Measurements from ENCODE around the gene PDCD1. TPM values are rescaled to one million over a fixed set of nuclear protein-coding genes. Genes with fewer than 3 reads are reported as not detected.

The PDCD1 gene
- total and polyA plus RNA-seq, 2 of the 8 experiments (the other 6 are each of a cell fraction or from before 2014, with no cell fraction given), result 0.48 to 1.1 TPM

GRCh38 chr2:241802421-241803318 lies 56.0 kb downstream of the PDCD1 start:
- H4K5ac ChIP-seq (ENCODE audit: insufficient read length, low read depth, low read length), result no peak overlapping the region
- H3K56ac ChIP-seq (replicated peaks; ENCODE audit: insufficient read length, low read depth, low read length), result no peak overlapping the region
- no peak overlapping the region for H2BK120ac ChIP-seq (replicated peaks; ENCODE audit: low read depth, low read length)
- 0 out of 2 replicates have a peak, but pooled peaks cover 2% of the 10 kb centered on the region for H3K23me2 ChIP-seq (ENCODE audit: low read depth, low read length)
- no peaks in the 10 kb centered on the region for H4K20me1 ChIP-seq (replicated peaks in 1 of 2; ENCODE audit: control insufficient read depth in 1 of 2, insufficient read depth in 2 of 2, low read length in 2 of 2)
- no peak overlapping the region for H2AFZ ChIP-seq (ENCODE audit: low read length)
- no peak overlapping the region for H3K23ac ChIP-seq (ENCODE audit: insufficient read length)
- no peaks in the 10 kb centered on the region for H3K9me3 ChIP-seq (ENCODE audit: insufficient read depth in 2 of 2, low read depth in 1 of 2, low read length in 1 of 2)
- POLR2A ChIA-PET (ENCODE audit: partially characterized antibody), result interaction anchor here (1.0 to 1.4 kb wide), 2 partner anchors 40 to 76 kb away, joined by 3 read pairs; no protein-coding TSS in a partner anchor
- H3K18ac ChIP-seq (ENCODE audit: extremely low read depth, low read length), result no peak overlapping the region
- DNase-seq (ENCODE audit: low read depth in 1 of 2, low spot score in 2 of 2) (no peak), FAIRE-seq (no peak)
- peak overlapping the region in 1 of 2 experiments; percentile 39; a peak in 3 of 4 replicates for H3K4me2 ChIP-seq (ENCODE audit: insufficient read depth in 1 of 2, low read depth in 2 of 2, low read length in 2 of 2)
- H4K8ac ChIP-seq (ENCODE audit: extremely low read depth, insufficient read depth, low read length), result peak overlapping the region; percentile 68
- CTCF ChIA-PET (ENCODE audit: partially characterized antibody), result no interaction called here
- H2BK12ac ChIP-seq (ENCODE audit: low read depth, low read length), result peak overlapping the region; percentile 84; the same call in 1 of the 2 replicates
- H3K27me3 ChIP-seq (replicated peaks in 1 of 4; ENCODE audit: control insufficient read depth in 3 of 4, extremely low read depth in 1 of 4, insufficient read depth in 3 of 4, low read length in 3 of 4), result peaks cover 0 to 23% (median 6%) of the 10 kb centered on the region in 4 experiments; a peak in 4 of 7 replicates
- no peak overlapping the region for H3K4me3 ChIP-seq (ENCODE audit: extremely low read depth in 1 of 4, insufficient read depth in 2 of 4, low read depth in 3 of 4, low read length in 4 of 4)
- no peaks in the 10 kb centered on the region for H3K79me2 ChIP-seq (ENCODE audit: control insufficient read depth in 1 of 2, insufficient read depth in 2 of 2, low read length in 2 of 2)
- no peak overlapping the region; the same call in 1 of the 2 replicates for H2AK5ac ChIP-seq (ENCODE audit: low read depth, low read length)
- H3K14ac ChIP-seq (ENCODE audit: insufficient read length), result no peak overlapping the region
- 93% methylated on average over 12 of the region's 32 CpGs; no CpG with 5 or more reads in 1 of the 2 experiments for WGBS, 2 experiments (ENCODE audit: extremely low coverage in 1 of 2, insufficient coverage in 1 of 2, insufficient read length in 1 of 2, insufficient replicate concordance in 2 of 2, low coverage in 1 of 2, low lambda C conversion rate in 2 of 2, missing lambda C conversion rate in 1 of 2)
- H3K4ac ChIP-seq (replicated peaks; ENCODE audit: insufficient read length, low read depth, low read length), result no peak overlapping the region
- H3K4me1 ChIP-seq (replicated peaks in 1 of 4; ENCODE audit: control insufficient read depth in 3 of 4, insufficient read depth in 4 of 4, low read length in 3 of 4), result peaks cover 4 to 21% (median 8%) of the 10 kb centered on the region in 4 experiments
- no peak overlapping the region for H3K9ac ChIP-seq (replicated peaks in 1 of 4; ENCODE audit: extremely low read depth in 1 of 4, low read depth in 3 of 4, low read length in 3 of 4)
- H2BK15ac ChIP-seq (ENCODE audit: low read length), result peak overlapping the region; percentile 61; the same call in 1 of the 2 replicates
- H4K91ac ChIP-seq (replicated peaks; ENCODE audit: insufficient read length, low read length), result no peak overlapping the region
- H3K36me3 ChIP-seq (ENCODE audit: control insufficient read depth in 2 of 4, insufficient read depth in 4 of 4, low read length in 3 of 4), result no peaks in the 10 kb centered on the region
- H2BK5ac ChIP-seq (ENCODE audit: low read depth, low read length), result peak overlapping the region; percentile 52; the same call in 1 of the 2 replicates
- no peak overlapping the region for H3K27ac ChIP-seq (ENCODE audit: low read depth, low read length)
- no peak overlapping the region; the same call in 1 of the 2 replicates for H2BK20ac ChIP-seq (ENCODE audit: low read length)
- no peaks in the 10 kb centered on the region for H3K79me1 ChIP-seq (ENCODE audit: low read depth, low read length)
- TF ChIP-seq, protein P1, sequence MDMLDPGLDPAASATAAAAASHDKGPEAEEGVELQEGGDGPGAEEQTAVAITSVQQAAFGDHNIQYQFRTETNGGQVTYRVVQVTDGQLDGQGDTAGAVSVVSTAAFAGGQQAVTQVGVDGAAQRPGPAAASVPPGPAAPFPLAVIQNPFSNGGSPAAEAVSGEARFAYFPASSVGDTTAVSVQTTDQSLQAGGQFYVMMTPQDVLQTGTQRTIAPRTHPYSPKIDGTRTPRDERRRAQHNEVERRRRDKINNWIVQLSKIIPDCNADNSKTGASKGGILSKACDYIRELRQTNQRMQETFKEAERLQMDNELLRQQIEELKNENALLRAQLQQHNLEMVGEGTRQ (IDR thresholded peaks at IDR 0.05; ENCODE audit: low read length), result no peak
- no peak for TF ChIP-seq SAP30 (IDR thresholded peaks at IDR 0.05; ENCODE audit: insufficient read depth, insufficient replicate concordance, low read length)
- no peak for TF ChIP-seq SIN3A (conservative IDR thresholded peaks at IDR 0.05 in 1 of 2, IDR thresholded peaks at IDR 0.05 in 1 of 2; ENCODE audit: low read depth in 1 of 2, low read length in 2 of 2)
- no peak for TF ChIP-seq MAFK (IDR thresholded peaks at IDR 0.05; ENCODE audit: low read depth, low read length)
- no peak for TF ChIP-seq TAF7 (optimal IDR thresholded peaks at IDR 0.05; ENCODE audit: borderline replicate concordance, low read depth, low read length)
- no peak for TF ChIP-seq YY1 (IDR thresholded peaks at IDR 0.05; ENCODE audit: low read depth, low read length)
- no peak for TF ChIP-seq BCL11A (IDR thresholded peaks at IDR 0.05; ENCODE audit: low read depth in 2 of 2, low read length in 2 of 2)
- no peak for TF ChIP-seq HDAC2 (IDR thresholded peaks at IDR 0.05; ENCODE audit: borderline replicate concordance in 1 of 2, low read depth in 2 of 2, low read length in 2 of 2)
- no peak for TF ChIP-seq POU5F1 (IDR thresholded peaks at IDR 0.05; ENCODE audit: low read depth, low read length)

All from H1 (cell line).